ENCODE data around the gene KIF16B. TPM values are rescaled to one million over a fixed set of nuclear protein-coding genes. Genes with fewer than 3 reads are reported as not detected.

Gene KIF16B
- total RNA-seq, 1 experiment from 2014 or later, result 7.0 TPM

DNA sequence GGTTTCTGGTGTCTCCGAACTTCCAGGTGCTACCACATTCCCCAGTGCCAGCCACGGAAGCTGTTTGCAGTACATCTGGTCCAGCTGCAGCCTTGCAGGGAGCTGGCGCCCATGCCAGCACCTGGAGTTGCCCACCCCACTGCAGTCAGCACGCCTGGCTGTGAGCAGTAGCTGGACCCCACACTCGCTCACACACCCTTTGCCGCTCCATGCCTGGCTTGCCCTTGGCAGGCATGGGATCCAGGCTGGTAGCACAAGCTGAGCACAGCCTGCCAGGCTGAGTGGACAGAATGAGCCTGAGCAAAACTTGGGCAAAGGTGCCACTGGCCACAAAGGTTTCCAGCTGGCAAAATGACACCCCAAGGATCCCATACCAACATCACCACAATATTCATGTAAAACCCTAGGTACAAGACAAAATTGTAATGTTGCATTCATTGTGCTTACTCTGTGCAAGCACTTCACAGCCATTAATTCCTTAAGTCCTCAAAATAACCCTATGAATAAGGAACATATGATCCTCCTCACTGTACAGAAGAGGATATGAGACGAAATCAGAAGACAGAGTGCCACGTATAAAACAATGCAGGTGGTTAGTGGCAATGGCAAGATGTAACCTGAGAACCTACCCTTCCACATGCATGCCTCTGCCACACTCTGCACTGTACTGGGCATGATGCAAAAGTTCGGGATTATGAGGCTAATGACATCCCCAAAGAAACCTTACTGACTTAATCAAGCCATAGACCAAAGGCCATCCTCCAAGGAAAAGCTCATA, 18.3 kb downstream of the KIF16B start:
- no peak for ATAC-seq
- no peak overlapping the region for H3K27ac ChIP-seq (ENCODE audit: low read depth, low read length)

More for the DNA sequence above, 18.3 kb downstream of the KIF16B start:
- RAD21 ChIA-PET (ENCODE audit: low non-redundant PET in 1 of 2, low total read pairs in 2 of 2, uncharacterized antibody in 2 of 2, unreplicated experiment in 2 of 2), result no interaction called here
- no peaks in the 10 kb centered on the region for H3K4me1 ChIP-seq (ENCODE audit: control insufficient read depth in 1 of 2, insufficient read depth in 2 of 2, low read length in 2 of 2)
- no peaks in the 10 kb centered on the region for H3K27me3 ChIP-seq (ENCODE audit: insufficient read depth, low read length)
- intact Hi-C loops (cut with micrococcal nuclease), result no loop called here
- no peaks in the 10 kb centered on the region for H3K36me3 ChIP-seq (ENCODE audit: control insufficient read depth in 1 of 2, insufficient read depth in 2 of 2, low read length in 2 of 2)
- no peaks in the 10 kb centered on the region; the same call in 1 of the 2 replicates for H3K79me2 ChIP-seq (ENCODE audit: insufficient read depth, low read length)
- H3K9me3 ChIP-seq (ENCODE audit: control insufficient read depth in 1 of 2, insufficient read depth in 1 of 2, low read depth in 1 of 2, low read length in 2 of 2), result no peaks in the 10 kb centered on the region
- no peaks in the 10 kb centered on the region for H3K9me2 ChIP-seq (ENCODE audit: insufficient read depth)
- no peak for TF ChIP-seq JUND (IDR thresholded peaks at IDR 0.05)
- TF ChIP-seq EZH2 (IDR thresholded peaks at IDR 0.05), result no peak
- no peak for TF ChIP-seq POLR2A (IDR thresholded peaks at IDR 0.05; ENCODE audit: borderline replicate concordance, extremely low read depth, insufficient read depth, insufficient read length)
- TF ChIP-seq, protein P1, sequence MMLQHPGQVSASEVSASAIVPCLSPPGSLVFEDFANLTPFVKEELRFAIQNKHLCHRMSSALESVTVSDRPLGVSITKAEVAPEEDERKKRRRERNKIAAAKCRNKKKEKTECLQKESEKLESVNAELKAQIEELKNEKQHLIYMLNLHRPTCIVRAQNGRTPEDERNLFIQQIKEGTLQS (IDR thresholded peaks at IDR 0.05), result no peak
- TF ChIP-seq FOSL1 (IDR thresholded peaks at IDR 0.05; ENCODE audit: low read depth), result no peak
- TF ChIP-seq SIN3A (IDR thresholded peaks at IDR 0.05; ENCODE audit: low read depth), result no peak
- no peak for TF ChIP-seq ELF1 (IDR thresholded peaks at IDR 0.05; ENCODE audit: borderline replicate concordance, low read depth)
- no peak for TF ChIP-seq POLR2AphosphoS5 (IDR thresholded peaks at IDR 0.05; ENCODE audit: low read depth, low read length)
- TF ChIP-seq CEBPB (IDR thresholded peaks at IDR 0.05; ENCODE audit: low read depth), result no peak
- TF ChIP-seq, protein P2, sequence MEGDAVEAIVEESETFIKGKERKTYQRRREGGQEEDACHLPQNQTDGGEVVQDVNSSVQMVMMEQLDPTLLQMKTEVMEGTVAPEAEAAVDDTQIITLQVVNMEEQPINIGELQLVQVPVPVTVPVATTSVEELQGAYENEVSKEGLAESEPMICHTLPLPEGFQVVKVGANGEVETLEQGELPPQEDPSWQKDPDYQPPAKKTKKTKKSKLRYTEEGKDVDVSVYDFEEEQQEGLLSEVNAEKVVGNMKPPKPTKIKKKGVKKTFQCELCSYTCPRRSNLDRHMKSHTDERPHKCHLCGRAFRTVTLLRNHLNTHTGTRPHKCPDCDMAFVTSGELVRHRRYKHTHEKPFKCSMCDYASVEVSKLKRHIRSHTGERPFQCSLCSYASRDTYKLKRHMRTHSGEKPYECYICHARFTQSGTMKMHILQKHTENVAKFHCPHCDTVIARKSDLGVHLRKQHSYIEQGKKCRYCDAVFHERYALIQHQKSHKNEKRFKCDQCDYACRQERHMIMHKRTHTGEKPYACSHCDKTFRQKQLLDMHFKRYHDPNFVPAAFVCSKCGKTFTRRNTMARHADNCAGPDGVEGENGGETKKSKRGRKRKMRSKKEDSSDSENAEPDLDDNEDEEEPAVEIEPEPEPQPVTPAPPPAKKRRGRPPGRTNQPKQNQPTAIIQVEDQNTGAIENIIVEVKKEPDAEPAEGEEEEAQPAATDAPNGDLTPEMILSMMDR (IDR thresholded peaks at IDR 0.05 in 2 of 3, conservative IDR thresholded peaks at IDR 0.05 in 1 of 3; ENCODE audit: borderline replicate concordance in 1 of 3, insufficient read depth in 1 of 3, low read depth in 2 of 3, low read length in 2 of 3), result no peak
- TF ChIP-seq YY1 (IDR thresholded peaks at IDR 0.05; ENCODE audit: extremely low read depth, insufficient replicate concordance, low read depth, low read length), result no peak
- TF ChIP-seq EZH2phosphoT487 (IDR thresholded peaks at IDR 0.05; ENCODE audit: borderline replicate concordance), result no peak
- TF ChIP-seq CBX3 (IDR thresholded peaks at IDR 0.05; ENCODE audit: low read depth), result no peak
- TF ChIP-seq ZFX (IDR thresholded peaks at IDR 0.05), result no peak
- no peak for TF ChIP-seq ZNF274 (IDR thresholded peaks at IDR 0.05; ENCODE audit: low read depth, low read length)
- TF ChIP-seq REST (IDR thresholded peaks at IDR 0.05; ENCODE audit: low read depth), result no peak
- TF ChIP-seq MAX (IDR thresholded peaks at IDR 0.05), result no peak
- TF ChIP-seq, protein P3, sequence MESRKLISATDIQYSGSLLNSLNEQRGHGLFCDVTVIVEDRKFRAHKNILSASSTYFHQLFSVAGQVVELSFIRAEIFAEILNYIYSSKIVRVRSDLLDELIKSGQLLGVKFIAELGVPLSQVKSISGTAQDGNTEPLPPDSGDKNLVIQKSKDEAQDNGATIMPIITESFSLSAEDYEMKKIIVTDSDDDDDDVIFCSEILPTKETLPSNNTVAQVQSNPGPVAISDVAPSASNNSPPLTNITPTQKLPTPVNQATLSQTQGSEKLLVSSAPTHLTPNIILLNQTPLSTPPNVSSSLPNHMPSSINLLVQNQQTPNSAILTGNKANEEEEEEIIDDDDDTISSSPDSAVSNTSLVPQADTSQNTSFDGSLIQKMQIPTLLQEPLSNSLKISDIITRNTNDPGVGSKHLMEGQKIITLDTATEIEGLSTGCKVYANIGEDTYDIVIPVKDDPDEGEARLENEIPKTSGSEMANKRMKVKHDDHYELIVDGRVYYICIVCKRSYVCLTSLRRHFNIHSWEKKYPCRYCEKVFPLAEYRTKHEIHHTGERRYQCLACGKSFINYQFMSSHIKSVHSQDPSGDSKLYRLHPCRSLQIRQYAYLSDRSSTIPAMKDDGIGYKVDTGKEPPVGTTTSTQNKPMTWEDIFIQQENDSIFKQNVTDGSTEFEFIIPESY (IDR thresholded peaks at IDR 0.05; ENCODE audit: extremely low read depth, insufficient replicate concordance, low read length), result no peak
- no peak for TF ChIP-seq SRF (IDR thresholded peaks at IDR 0.05; ENCODE audit: low read depth)
- no peak overlapping the region for H3K9ac ChIP-seq (ENCODE audit: low read length)
- no peak overlapping the region for H3K4me2 ChIP-seq (ENCODE audit: low read length)
- no peak for DNase-seq (ENCODE audit: low read depth, low spot score)
- CTCF ChIA-PET, result no interaction called here
- no peaks in the 10 kb centered on the region for H4K20me1 ChIP-seq (ENCODE audit: insufficient read depth)
- no TSS peak for BruUV-seq (replicated peaks)
- POLR2A ChIA-PET, result no interaction called here
- no peak overlapping the region for H2AFZ ChIP-seq (ENCODE audit: low read depth, low read length, poor library complexity, severe bottlenecking)
- H3K4me3 ChIP-seq (replicated peaks in 1 of 2; ENCODE audit: low read depth in 1 of 2, low read length in 2 of 2), result no peak overlapping the region
